CD8-positive, alpha-beta memory T cell (primary cell): ENCODE data around the gene BDKRB1. TPM values are rescaled to one million over a fixed set of nuclear protein-coding genes. Genes with fewer than 3 reads are reported as not detected.

Source experiments
- CTCF ChIA-PET: fragments of 350-600 bp; sonication (Branson Sonifier 250); formaldehyde crosslinking; loops from one replicate; lab custom pipeline; 2021; ENCODE audit warnings: antibody characterized with exemption; lab: Charles Lee
- POLR2A ChIA-PET: fragments of 350-600 bp; sonication (Branson Sonifier 250); formaldehyde crosslinking; loops from one replicate; lab custom pipeline; 2021; ENCODE audit warnings: antibody characterized with exemption; lab: Charles Lee
- DNase-seq, 5 donors: peaks; one replicate each; pipeline versions ENCODE4 v3.0.0 to v3.0.0-alpha.2; 2020 to 2022; ENCODE audit warnings: mixed read lengths in 1 of 5
- H3K27ac ChIP-seq: one replicate; pipeline ENCODE4 v1.7.0; 2013; ENCODE audit warnings: low read depth, mild to moderate bottlenecking, low read length, moderate library complexity
- H3K27me3 ChIP-seq: 2 replicates; pipeline ENCODE4 v1.7.0; 2013; ENCODE audit warnings: low read length, mild to moderate bottlenecking; ENCODE audit not compliant: insufficient read depth, poor library complexity, severe bottlenecking
- H3K36me3 ChIP-seq: 2 replicates; pipeline ENCODE4 v1.7.0; 2013; ENCODE audit warnings: mild to moderate bottlenecking, low read length, moderate library complexity; ENCODE audit not compliant: insufficient read depth
- H3K4me1 ChIP-seq: 2 replicates; pipeline ENCODE4 v1.7.0; 2013; ENCODE audit warnings: mild to moderate bottlenecking, low read length, moderate library complexity; ENCODE audit not compliant: insufficient read depth
- H3K4me3 ChIP-seq: 2 replicates; pipeline ENCODE4 v1.7.0; 2013; ENCODE audit warnings: mild to moderate bottlenecking, low read length
- H3K9me3 ChIP-seq: 2 replicates; pipeline ENCODE4 v1.7.0; 2013; ENCODE audit warnings: mild to moderate bottlenecking, low read length
- H3K27ac Mint-ChIP-seq, 8 donors: one replicate each; pipeline ENCODE4 v1.8.0; 2020 to 2021; ENCODE audit warnings: mixed read lengths in 8 of 8, mild to moderate bottlenecking in 6 of 8, inconsistent platforms in 3 of 8, moderate library complexity in 3 of 8
- H3K27me3 Mint-ChIP-seq, 2 donors: one replicate each; pipeline ENCODE4 v1.8.0; 2020 to 2021; ENCODE audit warnings: mixed read lengths in 2 of 2, mild to moderate bottlenecking in 1 of 2, moderate library complexity in 1 of 2
- H3K36me3 Mint-ChIP-seq, 3 donors: one replicate each; pipeline ENCODE4 v1.8.0; 2020 to 2021; ENCODE audit warnings: mixed read lengths in 3 of 3, inconsistent platforms in 1 of 3, mild to moderate bottlenecking in 1 of 3
- H3K4me1 Mint-ChIP-seq, 3 donors: one replicate each; pipeline ENCODE4 v1.8.0; 2020 to 2021; ENCODE audit warnings: mixed read lengths in 3 of 3, inconsistent platforms in 1 of 3, mild to moderate bottlenecking in 1 of 3
- H3K4me3 Mint-ChIP-seq, 7 donors: one replicate each; pipeline ENCODE4 v1.8.0; 2020 to 2021; ENCODE audit warnings: mixed read lengths in 7 of 7, mild to moderate bottlenecking in 6 of 7, moderate library complexity in 4 of 7, inconsistent platforms in 2 of 7
- H3K9me3 Mint-ChIP-seq, 5 donors: one replicate each; pipeline ENCODE4 v1.8.0; 2020 to 2022; ENCODE audit warnings: mixed read lengths in 5 of 5, mild to moderate bottlenecking in 3 of 5, moderate library complexity in 2 of 5, inconsistent platforms in 1 of 5
- polyA plus RNA-seq: library from polyadenylated mRNA; unstranded; fragments of 300-500 nt; fragmentation: Illumina TruSeq; gene quantifications from one replicate; pipeline ENCODE4 v1.2.3, GENCODE V29; 2021
- total RNA-seq, 2 experiments: library from RNA; stranded (reverse); gene quantifications; one replicate each; pipeline ENCODE4 v1.2.3, GENCODE V29; 2021

BDKRB1 gene
- total and polyA plus RNA-seq, 3 experiments from 2014 or later: not detected

- H3K27me3 Mint-ChIP-seq: peaks cover 10 to 39% of the 10 kb centered on the region in 2 donors
- H3K36me3 ChIP-seq: no peaks in the 10 kb centered on the region
- no peaks in the 10 kb centered on the region for H3K4me1 ChIP-seq
- peak overlapping the region in 1 of 8 donors; percentile 43 for H3K27ac Mint-ChIP-seq
- H3K4me3 Mint-ChIP-seq: no peak overlapping the region
- H3K27me3 ChIP-seq: no peaks in the 10 kb centered on the region
- H3K4me3 ChIP-seq: no peak overlapping the region
- no peak for DNase-seq
- H3K27ac ChIP-seq: no peak overlapping the region
- no peaks in the 10 kb centered on the region for H3K9me3 Mint-ChIP-seq
- no peaks in the 10 kb centered on the region for H3K36me3 Mint-ChIP-seq
- POLR2A ChIA-PET: no interaction called here
- no peaks in the 10 kb centered on the region for H3K4me1 Mint-ChIP-seq
- CTCF ChIA-PET: no interaction called here
- no peaks in the 10 kb centered on the region for H3K9me3 ChIP-seq
These were observed 9.5 kb downstream of the BDKRB1 start for GRCh38 chr14:96265383-96266095.

GRCh38 chr14:96267336-96267735 is 11.3 kb downstream of the BDKRB1 start:
- no peaks in the 10 kb centered on the region for H3K36me3 ChIP-seq
- no peaks in the 10 kb centered on the region for H3K4me1 Mint-ChIP-seq
- peaks cover 6 to 26% of the 10 kb centered on the region in 2 donors for H3K27me3 Mint-ChIP-seq
- peaks cover 0 to 9% (median 2%) of the 10 kb centered on the region in 5 donors for H3K9me3 Mint-ChIP-seq
- H3K4me3 Mint-ChIP-seq: no peak overlapping the region
- H3K36me3 Mint-ChIP-seq: no peaks in the 10 kb centered on the region
- ChIA-PET POLR2A (no interaction called here), CTCF (no interaction called here)
- H3K4me1 ChIP-seq: no peaks in the 10 kb centered on the region
- no peaks in the 10 kb centered on the region for H3K27me3 ChIP-seq
- H3K27ac ChIP-seq: no peak overlapping the region
- H3K4me3 ChIP-seq: no peak overlapping the region
- no peak for DNase-seq
- H3K9me3 ChIP-seq: no peaks in the 10 kb centered on the region
- H3K27ac Mint-ChIP-seq: no peak overlapping the region

GRCh38 chr14:96267916-96268315 is 11.9 kb downstream of the BDKRB1 start:
- Mint-ChIP-seq H3K9me3 (peaks cover 0 to 13% (median 2%) of the 10 kb centered on the region in 5 donors), H3K27me3 (peaks cover 6 to 26% of the 10 kb centered on the region in 2 donors), H3K36me3 (no peaks in the 10 kb centered on the region), H3K4me3 (no peak overlapping the region), H3K27ac (no peak overlapping the region), H3K4me1 (no peaks in the 10 kb centered on the region)
- H3K36me3 ChIP-seq: no peaks in the 10 kb centered on the region
- POLR2A ChIA-PET: no interaction called here
- H3K4me3 ChIP-seq: no peak overlapping the region
- H3K9me3 ChIP-seq: no peaks in the 10 kb centered on the region
- DNase-seq: no peak
- CTCF ChIA-PET: no interaction called here
- H3K4me1 ChIP-seq: no peaks in the 10 kb centered on the region
- no peak overlapping the region for H3K27ac ChIP-seq
- no peaks in the 10 kb centered on the region for H3K27me3 ChIP-seq

- no peak overlapping the region for H3K27ac Mint-ChIP-seq
- H3K4me1 Mint-ChIP-seq: no peaks in the 10 kb centered on the region
- peaks cover 0 to 13% (median 5%) of the 10 kb centered on the region in 5 donors for H3K9me3 Mint-ChIP-seq
- no peak for DNase-seq
- no peak overlapping the region for H3K4me3 Mint-ChIP-seq
- peaks cover 0 to 7% (median 0%) of the 10 kb centered on the region in 3 donors for H3K36me3 Mint-ChIP-seq
- no peak overlapping the region for H3K27ac ChIP-seq
- H3K4me3 ChIP-seq: no peak overlapping the region
- peaks cover 6 to 26% of the 10 kb centered on the region in 2 donors for H3K27me3 Mint-ChIP-seq
- POLR2A ChIA-PET: no interaction called here
- no peaks in the 10 kb centered on the region for H3K4me1 ChIP-seq
- H3K9me3 ChIP-seq: no peaks in the 10 kb centered on the region
- no peaks in the 10 kb centered on the region for H3K36me3 ChIP-seq
- H3K27me3 ChIP-seq: no peaks in the 10 kb centered on the region
- CTCF ChIA-PET: no interaction called here
These were observed 12.7 kb downstream of the BDKRB1 start for GRCh38 chr14:96268431-96269358.

GRCh38 chr14:96269359-96269710 is 13.3 kb downstream of the BDKRB1 start:
- ChIA-PET POLR2A (no interaction called here), CTCF (no interaction called here)
- Histone ChIP-seq H3K36me3 (no peaks in the 10 kb centered on the region), H3K27ac (no peak overlapping the region), H3K4me1 (no peaks in the 10 kb centered on the region), H3K4me3 (no peak overlapping the region), H3K9me3 (no peaks in the 10 kb centered on the region), H3K27me3 (no peaks in the 10 kb centered on the region)
- peaks cover 6 to 26% of the 10 kb centered on the region in 2 donors for H3K27me3 Mint-ChIP-seq
- H3K4me1 Mint-ChIP-seq: no peaks in the 10 kb centered on the region
- H3K36me3 Mint-ChIP-seq: peaks cover 0 to 7% (median 0%) of the 10 kb centered on the region in 3 donors
- DNase-seq: no peak
- H3K9me3 Mint-ChIP-seq: peaks cover 0 to 13% (median 5%) of the 10 kb centered on the region in 5 donors
- H3K27ac Mint-ChIP-seq: peak overlapping the region in 1 of 8 donors; percentile 55
- H3K4me3 Mint-ChIP-seq: no peak overlapping the region

- H3K9me3 Mint-ChIP-seq: peaks cover 0 to 13% (median 5%) of the 10 kb centered on the region in 5 donors
- POLR2A ChIA-PET: no interaction called here
- H3K27ac ChIP-seq: no peak overlapping the region
These were observed 14.8 kb downstream of the BDKRB1 start for GRCh38 chr14:96270565-96271420.

GRCh38 chr14:96271421-96271762 is 15.4 kb downstream of the BDKRB1 start:
- H3K4me3 ChIP-seq: no peak overlapping the region
- peaks cover 6 to 13% of the 10 kb centered on the region in 2 donors for H3K27me3 Mint-ChIP-seq
- no peaks in the 10 kb centered on the region for H3K9me3 ChIP-seq
- no peaks in the 10 kb centered on the region for H3K36me3 ChIP-seq
- no peak overlapping the region for H3K4me3 Mint-ChIP-seq
- H3K36me3 Mint-ChIP-seq: peaks cover 0 to 7% (median 0%) of the 10 kb centered on the region in 3 donors
- CTCF ChIA-PET: no interaction called here
- DNase-seq: no peak
- POLR2A ChIA-PET: no interaction called here
- H3K27ac Mint-ChIP-seq: no peak overlapping the region
- peaks cover 0 to 13% (median 5%) of the 10 kb centered on the region in 5 donors for H3K9me3 Mint-ChIP-seq
- no peaks in the 10 kb centered on the region for H3K27me3 ChIP-seq
- no peaks in the 10 kb centered on the region for H3K4me1 ChIP-seq
- no peak overlapping the region for H3K27ac ChIP-seq
- no peaks in the 10 kb centered on the region for H3K4me1 Mint-ChIP-seq

More at GRCh38 chr14:96270565-96271420, 14.8 kb downstream of the BDKRB1 start:
- Histone ChIP-seq H3K4me3 (no peak overlapping the region), H3K4me1 (no peaks in the 10 kb centered on the region), H3K27me3 (no peaks in the 10 kb centered on the region), H3K9me3 (no peaks in the 10 kb centered on the region), H3K36me3 (no peaks in the 10 kb centered on the region)
- Mint-ChIP-seq H3K4me1 (no peaks in the 10 kb centered on the region), H3K36me3 (peaks cover 0 to 7% (median 0%) of the 10 kb centered on the region in 3 donors), H3K27ac (peak overlapping the region in 2 of 8 donors; percentile 32 to 67), H3K4me3 (no peak overlapping the region), H3K27me3 (peaks cover 6 to 19% of the 10 kb centered on the region in 2 donors)
- no peak for DNase-seq
- CTCF ChIA-PET: no interaction called here
